Naive thymus-derived CD8-positive, alpha-beta T cell (primary cell): Measurements from ENCODE around the gene TSNAX. TPM values are rescaled to one million over a fixed set of nuclear protein-coding genes. Genes with fewer than 3 reads are reported as not detected.
A peak's percentile ranks its signal among the peaks of the same experiment; 100 is the strongest.

Experiments
- ATAC-seq, 2 donors: fragments of 150-1000 bp; cut with Tn5 transposase in 1 of 2; sonication (Bioruptor Pico), chemical (Tn5 transposase) in 1 of 2; 1 replicate in 1 of 2; 2 replicates in 1 of 2; pipeline ENCODE4 v1.10.0; 2021; ENCODE audit warnings: mild to moderate bottlenecking in 2 of 2, moderate library complexity in 2 of 2
- POLR2A ChIA-PET: fragments of 350-600 bp; sonication (Branson Sonifier 250); formaldehyde crosslinking; loops from one replicate; lab custom pipeline; 2021; ENCODE audit warnings: antibody characterized with exemption; lab: Charles Lee
- DNase-seq, 10 donors: peaks; one replicate each; pipeline versions ENCODE4 v3.0.0 to v3.0.0-alpha.2; 2020 to 2022
- H3K27ac Mint-ChIP-seq, 10 donors: one replicate each; pipeline ENCODE4 v1.8.0; 2020 to 2022; ENCODE audit warnings: mild to moderate bottlenecking in 10 of 10, mixed read lengths in 10 of 10, moderate library complexity in 4 of 10, inconsistent platforms in 1 of 10
- H3K27me3 Mint-ChIP-seq, 5 donors: one replicate each; pipeline ENCODE4 v1.8.0; 2021 to 2022; ENCODE audit warnings: mixed read lengths in 5 of 5
- H3K36me3 Mint-ChIP-seq, 3 donors: one replicate each; pipeline ENCODE4 v1.8.0; 2020 to 2022; ENCODE audit warnings: mixed read lengths in 3 of 3, mild to moderate bottlenecking in 2 of 3, inconsistent platforms in 1 of 3
- H3K4me1 Mint-ChIP-seq, 4 donors: one replicate each; pipeline ENCODE4 v1.8.0; 2021 to 2022; ENCODE audit warnings: mixed read lengths in 4 of 4
- H3K4me3 Mint-ChIP-seq, 10 donors: one replicate each; pipeline ENCODE4 v1.8.0; 2020 to 2022; ENCODE audit warnings: mild to moderate bottlenecking in 10 of 10, mixed read lengths in 10 of 10, moderate library complexity in 6 of 10, inconsistent platforms in 1 of 10
- H3K9me3 Mint-ChIP-seq, 9 donors: one replicate each; pipeline ENCODE4 v1.8.0; 2020 to 2022; ENCODE audit warnings: mixed read lengths in 9 of 9, mild to moderate bottlenecking in 3 of 9, inconsistent platforms in 1 of 9, moderate library complexity in 1 of 9
- polyA plus RNA-seq, 3 donors: library from polyadenylated mRNA; unstranded; fragments of 300-500 nt; fragmentation: Illumina TruSeq; gene quantifications; one replicate each; pipeline ENCODE4 v1.2.3, GENCODE V29; 2021
- total RNA-seq, 8 experiments: library from RNA in 2 of 8; stranded (reverse) in 2 of 8; gene quantifications; one replicate each; pipeline ENCODE4 v1.2.3 and lab custom pipeline; 2021 to 2026

The TSNAX gene
- total and polyA plus RNA-seq, 5 experiments from 2014 or later = 54.0 to 99.7 (median 80.9) TPM

DNA sequence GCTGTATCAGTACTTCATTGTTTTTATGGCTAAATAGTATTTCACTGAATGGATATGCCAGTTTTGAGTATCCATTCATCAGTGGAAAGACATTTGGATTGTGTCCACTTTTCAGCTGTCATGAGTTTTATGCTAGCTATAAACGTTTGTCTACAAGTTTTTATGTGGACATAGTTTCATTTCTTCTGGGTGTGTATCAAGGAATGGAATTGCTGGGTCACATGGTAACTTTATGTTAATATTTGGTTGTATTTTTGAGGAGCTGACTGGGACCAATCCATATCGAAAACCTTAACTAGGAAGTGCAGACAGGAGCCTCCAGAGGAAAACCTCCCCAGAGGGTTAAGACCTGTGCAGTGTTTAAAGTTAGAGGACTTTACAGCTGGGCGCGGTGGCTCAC is 66.3 kb downstream of the TSNAX start:
- no peak for ATAC-seq
- no peaks in the 10 kb centered on the region for H3K27me3 Mint-ChIP-seq
- DNase-seq = no peak
- POLR2A ChIA-PET = no interaction called here
- H3K36me3 Mint-ChIP-seq = peaks cover 0 to 4% (median 0%) of the 10 kb centered on the region in 3 donors
- no peak overlapping the region for H3K4me3 Mint-ChIP-seq
- no peak overlapping the region for H3K27ac Mint-ChIP-seq
- H3K4me1 Mint-ChIP-seq = peaks cover 4 to 9% (median 7%) of the 10 kb centered on the region in 4 donors
- H3K9me3 Mint-ChIP-seq = no peaks in the 10 kb centered on the region

DNA sequence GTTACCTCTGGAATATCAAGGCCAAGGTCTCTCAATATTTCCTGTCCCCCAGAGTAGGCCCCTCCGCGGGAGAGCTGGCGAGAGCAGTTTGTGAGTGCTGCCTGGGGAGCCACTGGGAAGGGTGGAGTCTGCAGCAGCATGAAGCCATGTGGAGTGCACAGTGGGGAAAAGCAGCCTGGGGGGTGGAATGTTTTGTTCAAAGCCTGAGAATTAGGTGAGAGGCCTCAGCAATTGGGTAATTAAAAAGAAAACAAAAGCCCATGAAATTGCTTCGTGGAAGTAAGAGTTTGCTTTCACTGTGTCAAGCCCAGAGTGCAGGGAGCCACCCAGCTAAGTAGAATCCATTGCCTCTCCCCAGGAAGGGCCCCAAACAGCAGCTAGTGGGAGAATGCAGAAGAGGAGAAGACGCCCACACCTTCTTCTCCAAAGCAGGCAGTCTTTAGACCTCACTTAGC is 67.9 kb downstream of the TSNAX start:
- no peaks in the 10 kb centered on the region for H3K9me3 Mint-ChIP-seq
- no peak overlapping the region for H3K4me3 Mint-ChIP-seq
- POLR2A ChIA-PET = no interaction called here
- H3K27ac Mint-ChIP-seq = peak overlapping the region in 1 of 10 donors; percentile 53
- peaks cover 0 to 3% (median 1%) of the 10 kb centered on the region in 4 donors for H3K4me1 Mint-ChIP-seq
- H3K36me3 Mint-ChIP-seq = peaks cover 0 to 4% (median 0%) of the 10 kb centered on the region in 3 donors
- no peaks in the 10 kb centered on the region for H3K27me3 Mint-ChIP-seq
- ATAC-seq (no peak), DNase-seq (no peak)

DNA sequence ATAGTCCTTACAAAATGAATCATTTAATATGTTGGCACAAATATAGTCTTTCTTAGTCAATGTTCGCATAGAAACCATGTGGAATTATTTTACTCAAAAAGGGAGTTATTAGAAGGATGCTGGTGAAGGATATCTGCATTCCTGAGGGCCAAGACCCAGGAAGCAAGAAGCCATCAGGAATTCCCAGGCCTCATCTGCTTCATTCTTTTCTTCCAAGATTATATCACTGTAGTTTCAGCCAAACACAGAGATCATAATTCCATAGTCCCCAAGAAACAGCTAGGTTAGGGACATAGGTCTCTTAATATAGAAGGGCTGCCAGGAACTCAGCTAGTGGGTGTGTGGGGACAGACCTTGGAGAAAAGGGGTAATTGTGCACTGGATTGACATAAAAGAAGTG is 69.5 kb downstream of the TSNAX start:
- Mint-ChIP-seq H3K9me3 (no peaks in the 10 kb centered on the region), H3K27me3 (no peaks in the 10 kb centered on the region), H3K36me3 (peaks cover 0 to 3% (median 0%) of the 10 kb centered on the region in 3 donors), H3K4me1 (peaks cover 0 to 3% (median 1%) of the 10 kb centered on the region in 4 donors), H3K4me3 (no peak overlapping the region), H3K27ac (no peak overlapping the region)
- POLR2A ChIA-PET = no interaction called here
- DNase-seq = no peak
- ATAC-seq = no peak

DNA sequence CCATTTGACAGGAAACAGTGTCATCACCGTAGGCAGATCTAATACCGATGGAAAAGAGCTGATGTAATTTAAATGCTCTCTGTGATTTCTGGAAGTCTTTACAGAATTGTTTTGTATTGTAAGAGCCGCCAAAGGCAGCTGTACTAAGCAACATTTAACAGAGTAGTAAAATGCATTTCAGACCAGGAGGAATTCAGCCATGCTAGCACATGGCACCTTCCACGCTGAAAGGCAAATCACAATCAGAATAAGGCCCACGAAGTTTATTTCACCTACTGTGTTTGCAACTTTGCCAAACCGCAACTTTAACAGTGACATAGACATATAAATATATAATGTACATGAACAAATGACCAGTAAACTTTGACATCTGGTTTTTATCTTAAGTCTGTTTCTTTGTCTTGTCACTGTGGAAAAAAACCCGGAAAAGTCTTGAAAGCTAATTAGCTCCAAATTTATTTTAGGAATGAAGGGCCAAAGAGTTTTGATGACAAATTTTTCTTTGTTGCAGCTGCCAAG is 72.0 kb downstream of the TSNAX start:
- Mint-ChIP-seq H3K36me3 (no peaks in the 10 kb centered on the region), H3K4me1 (peaks cover 7 to 15% (median 8%) of the 10 kb centered on the region in 4 donors)

DNA sequence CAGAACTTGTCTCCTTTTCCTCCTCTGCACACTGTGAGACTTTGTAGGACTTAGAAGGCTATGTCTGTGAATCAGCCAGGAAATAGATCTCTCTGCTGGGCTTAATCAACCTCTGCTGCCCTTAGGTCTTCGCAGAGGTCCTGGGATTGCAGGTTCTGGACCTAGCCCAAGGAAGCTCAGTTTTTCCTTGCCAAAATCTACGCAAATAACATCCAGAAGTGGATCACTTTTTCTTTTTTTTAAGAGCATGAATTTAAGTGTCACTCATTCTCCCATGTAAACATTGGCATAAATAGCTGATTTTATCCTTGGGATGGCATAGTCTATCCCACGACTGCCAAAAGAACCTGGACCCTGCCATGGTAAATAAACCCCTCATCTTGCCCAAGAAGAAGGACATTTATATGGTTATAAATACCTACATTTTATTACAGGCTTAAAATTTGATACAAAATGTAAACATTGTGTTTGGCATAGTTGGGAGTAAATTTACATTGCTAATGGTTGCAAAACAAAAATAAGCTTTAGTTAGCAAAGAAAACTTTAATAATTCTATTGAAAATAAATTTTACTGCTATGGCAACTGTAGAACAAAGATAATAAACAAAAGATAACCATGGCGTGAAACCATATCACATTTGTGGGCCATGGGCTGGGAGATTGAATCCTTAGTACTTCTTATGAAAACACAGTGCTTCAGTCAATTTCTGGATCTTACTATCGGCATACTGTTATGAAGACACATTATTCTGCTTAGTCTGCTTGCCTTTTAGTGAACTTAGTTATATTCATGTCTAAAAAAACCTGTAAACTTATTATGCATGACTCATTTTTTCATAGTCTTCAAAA is 73.6 kb downstream of the TSNAX start:
- no peak overlapping the region for H3K27ac Mint-ChIP-seq
- no peak for ATAC-seq
- POLR2A ChIA-PET = no interaction called here
- no peaks in the 10 kb centered on the region for H3K36me3 Mint-ChIP-seq
- H3K27me3 Mint-ChIP-seq = no peaks in the 10 kb centered on the region
- peak overlapping the region in 2 of 10 donors; percentile 15 to 52 for H3K4me3 Mint-ChIP-seq
- no peaks in the 10 kb centered on the region for H3K9me3 Mint-ChIP-seq
- H3K4me1 Mint-ChIP-seq = peaks cover 6 to 16% (median 8%) of the 10 kb centered on the region in 4 donors
- DNase-seq = no peak

More for the DNA sequence above, 72.0 kb downstream of the TSNAX start:
- POLR2A ChIA-PET = interaction anchor here (0.9 kb wide), 1 partner anchor 243 kb away, joined by 3 read pairs; no protein-coding TSS in a partner anchor
- DNase-seq (no peak), ATAC-seq (no peak)
- Mint-ChIP-seq H3K27ac (no peak overlapping the region), H3K27me3 (no peaks in the 10 kb centered on the region), H3K4me3 (no peak overlapping the region), H3K9me3 (no peaks in the 10 kb centered on the region)

DNA sequence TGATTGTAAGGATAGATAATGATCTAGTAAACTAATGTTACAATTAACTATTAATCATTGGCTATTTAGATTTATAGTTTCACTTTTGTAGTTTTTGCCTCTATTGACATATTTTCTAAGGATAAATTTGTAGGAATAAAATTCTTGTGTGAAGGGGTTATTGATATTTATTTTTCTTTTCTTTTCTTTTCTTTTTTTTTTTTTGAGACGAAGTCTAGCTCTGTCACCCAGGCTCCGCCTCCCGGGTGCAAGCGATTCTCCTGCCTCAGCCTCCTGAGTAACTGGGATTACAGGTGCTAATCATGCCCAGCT is 74.2 kb downstream of the TSNAX start:
- H3K4me1 Mint-ChIP-seq = peaks cover 6 to 21% (median 8%) of the 10 kb centered on the region in 4 donors
- no peak for DNase-seq
- H3K27ac Mint-ChIP-seq = no peak overlapping the region
- no peaks in the 10 kb centered on the region for H3K36me3 Mint-ChIP-seq
- POLR2A ChIA-PET = no interaction called here
- H3K27me3 Mint-ChIP-seq = peaks cover 0 to 2% (median 0%) of the 10 kb centered on the region in 5 donors
- H3K4me3 Mint-ChIP-seq = peak overlapping the region in 2 of 10 donors; percentile 15 to 52
- no peaks in the 10 kb centered on the region for H3K9me3 Mint-ChIP-seq
- no peak for ATAC-seq

DNA sequence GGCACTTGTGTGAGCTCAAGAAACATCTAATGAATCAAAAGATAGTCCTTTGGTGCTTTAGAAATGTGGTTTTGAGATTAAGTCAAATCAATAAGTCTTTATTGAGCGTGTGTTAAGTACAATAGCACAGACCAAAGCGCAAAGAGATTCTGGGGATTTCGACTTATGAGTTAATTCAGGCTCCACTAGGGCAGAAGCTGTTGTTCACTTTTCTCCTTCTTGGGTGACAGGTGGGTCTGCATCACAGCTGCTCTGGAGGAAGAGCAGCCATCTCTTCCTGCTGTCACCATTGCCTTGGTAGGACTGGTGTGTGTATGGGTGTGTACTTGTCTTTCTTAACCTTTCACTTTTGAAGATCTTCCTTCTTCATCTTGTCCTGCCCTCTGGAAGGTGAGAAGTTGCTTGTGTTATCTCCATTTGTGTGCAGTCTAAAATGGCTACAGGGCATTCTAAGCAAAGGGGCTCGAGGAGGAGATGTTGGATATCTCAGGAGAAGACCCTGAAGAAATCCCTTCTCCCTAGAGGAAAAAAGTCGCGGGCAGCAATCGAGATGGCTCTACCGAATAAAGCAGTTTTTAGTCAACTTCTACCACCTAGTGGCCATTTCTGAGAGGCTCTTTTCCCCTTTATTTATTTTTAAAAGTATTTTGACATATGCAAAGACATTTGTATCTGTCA is 75.3 kb downstream of the TSNAX start:
- ATAC-seq = peak; percentile 92
- no peaks in the 10 kb centered on the region for H3K9me3 Mint-ChIP-seq
- peaks cover 0 to 2% (median 0%) of the 10 kb centered on the region in 5 donors for H3K27me3 Mint-ChIP-seq
- peak overlapping the region; percentile 56 to 95 (median 88) for H3K27ac Mint-ChIP-seq
- peaks cover 6 to 24% (median 8%) of the 10 kb centered on the region in 4 donors for H3K4me1 Mint-ChIP-seq
- POLR2A ChIA-PET = interaction anchor here (0.6 kb wide), 1 partner anchor 177 kb away, joined by 3 read pairs; no protein-coding TSS in a partner anchor
- H3K4me3 Mint-ChIP-seq = peak overlapping the region; percentile 92 to 97 (median 94)
- peak in 6 of 10 donors; percentile 28 to 74 (median 52) for DNase-seq
- H3K36me3 Mint-ChIP-seq = no peaks in the 10 kb centered on the region

DNA sequence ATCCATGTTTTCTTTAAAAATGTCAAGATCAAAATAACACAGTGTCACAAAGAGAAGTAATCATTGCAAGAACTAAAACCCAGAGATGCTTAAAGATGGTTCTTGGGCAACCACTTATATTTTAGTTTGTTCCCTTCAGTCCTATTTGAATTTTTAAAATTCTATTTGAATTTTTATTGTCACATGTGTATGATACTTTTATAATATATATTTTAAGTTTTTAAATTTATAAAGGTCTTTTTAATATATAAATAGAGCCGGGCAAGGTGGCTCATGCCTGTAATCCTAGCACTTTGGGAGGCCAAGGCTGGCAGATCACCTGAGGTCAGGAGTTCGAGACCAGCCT is 75.8 kb downstream of the TSNAX start:
- no peak for ATAC-seq
- H3K4me1 Mint-ChIP-seq = peaks cover 6 to 26% (median 8%) of the 10 kb centered on the region in 4 donors

DNA sequence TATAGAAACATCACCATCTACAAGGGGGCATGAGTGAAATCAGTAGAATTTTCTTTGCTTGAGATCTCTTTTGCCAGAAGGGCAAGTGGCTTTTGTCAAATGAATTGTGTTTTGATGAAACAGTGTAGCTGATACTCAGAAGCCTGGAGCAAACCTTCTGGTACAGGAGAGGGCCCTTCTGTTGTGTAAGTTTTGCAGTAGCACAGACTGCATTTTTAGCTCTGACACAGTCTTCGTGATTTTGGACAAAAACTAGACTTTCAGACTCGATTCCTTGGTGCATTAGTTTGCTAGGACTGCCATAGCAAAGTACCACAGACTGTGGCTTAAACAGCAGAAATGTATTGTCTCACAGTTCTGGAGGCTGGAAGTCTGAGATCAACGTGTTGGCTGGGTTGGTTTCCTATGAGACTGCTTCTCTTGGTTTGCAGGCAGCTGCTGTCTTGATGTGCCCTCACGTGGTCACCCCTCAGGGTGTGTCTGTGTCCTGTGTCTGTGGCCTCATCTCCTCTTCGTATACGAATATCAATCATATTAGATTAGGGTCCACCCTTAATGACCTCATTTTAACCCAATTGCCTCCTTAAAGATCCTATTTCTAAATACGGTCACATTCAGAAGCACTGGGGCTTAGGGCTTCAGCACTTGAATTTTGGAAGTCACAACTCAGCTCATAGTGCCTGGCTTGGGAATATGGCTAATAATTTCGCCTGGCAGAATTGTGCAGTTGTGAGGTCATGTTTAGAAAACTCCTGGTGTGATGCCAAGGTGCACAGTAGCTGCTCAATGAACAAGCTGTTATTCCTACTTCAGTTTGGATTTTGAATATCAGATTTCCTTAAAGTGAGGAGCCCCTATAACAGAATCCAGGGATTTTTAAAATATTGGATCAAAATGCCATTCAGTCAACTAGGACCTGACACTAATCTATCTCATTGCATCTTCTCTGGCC is 77.0 kb downstream of the TSNAX start:
- Mint-ChIP-seq H3K27ac (peak overlapping the region in 2 of 10 donors; percentile 41 to 67), H3K4me1 (peaks cover 9 to 33% (median 14%) of the 10 kb centered on the region in 4 donors), H3K36me3 (no peaks in the 10 kb centered on the region), H3K27me3 (peaks cover 0 to 3% (median 0%) of the 10 kb centered on the region in 5 donors), H3K9me3 (no peaks in the 10 kb centered on the region), H3K4me3 (no peak overlapping the region)
- POLR2A ChIA-PET = interaction anchor here (2.0 kb wide), 1 partner anchor 21 kb away, joined by 6 read pairs; the partner anchor contains the start of gene DISC1
- DNase-seq (no peak), ATAC-seq (no peak)

More for the DNA sequence above, 75.8 kb downstream of the TSNAX start:
- DNase-seq = no peak
- H3K36me3 Mint-ChIP-seq = no peaks in the 10 kb centered on the region
- peak overlapping the region in 9 of 10 donors; percentile 56 to 95 (median 88) for H3K27ac Mint-ChIP-seq
- peaks cover 0 to 3% (median 0%) of the 10 kb centered on the region in 5 donors for H3K27me3 Mint-ChIP-seq
- POLR2A ChIA-PET = interaction anchor here (0.6 kb wide), 1 partner anchor 177 kb away, joined by 3 read pairs; no protein-coding TSS in a partner anchor
- H3K4me3 Mint-ChIP-seq = peak overlapping the region in 5 of 10 donors; percentile 93 to 97 (median 94)
- H3K9me3 Mint-ChIP-seq = no peaks in the 10 kb centered on the region

DNA sequence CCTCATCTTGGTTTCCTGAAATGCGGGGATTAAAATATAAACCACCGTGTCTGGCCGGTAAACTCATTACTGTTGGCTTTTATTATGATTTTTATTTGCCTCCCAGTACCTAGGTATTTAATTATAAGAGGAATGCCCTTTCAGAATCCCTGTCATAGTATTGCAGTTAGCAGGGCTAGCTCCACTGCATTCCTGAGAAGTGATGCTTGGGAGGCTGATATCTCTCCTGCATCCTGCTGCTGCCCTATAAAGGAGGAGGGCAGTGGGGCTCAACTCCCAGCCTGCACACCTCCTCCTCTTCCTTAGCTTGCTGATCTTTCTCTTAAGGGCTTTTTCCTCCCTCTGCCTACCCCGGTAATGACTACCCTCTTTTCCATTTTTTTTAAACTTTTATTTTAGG is 78.2 kb downstream of the TSNAX start:
- Mint-ChIP-seq H3K9me3 (no peaks in the 10 kb centered on the region), H3K36me3 (peaks cover 0 to 5% (median 4%) of the 10 kb centered on the region in 3 donors), H3K4me1 (peaks cover 17 to 46% (median 27%) of the 10 kb centered on the region in 4 donors), H3K4me3 (peak overlapping the region in 1 of 10 donors; percentile 30), H3K27ac (no peak overlapping the region), H3K27me3 (peaks cover 0 to 3% (median 0%) of the 10 kb centered on the region in 5 donors)
- ATAC-seq = no peak
- POLR2A ChIA-PET = interaction anchor here (2.0 kb wide), 1 partner anchor 20 kb away, joined by 6 read pairs; the partner anchor contains the start of gene DISC1
- no peak for DNase-seq

DNA sequence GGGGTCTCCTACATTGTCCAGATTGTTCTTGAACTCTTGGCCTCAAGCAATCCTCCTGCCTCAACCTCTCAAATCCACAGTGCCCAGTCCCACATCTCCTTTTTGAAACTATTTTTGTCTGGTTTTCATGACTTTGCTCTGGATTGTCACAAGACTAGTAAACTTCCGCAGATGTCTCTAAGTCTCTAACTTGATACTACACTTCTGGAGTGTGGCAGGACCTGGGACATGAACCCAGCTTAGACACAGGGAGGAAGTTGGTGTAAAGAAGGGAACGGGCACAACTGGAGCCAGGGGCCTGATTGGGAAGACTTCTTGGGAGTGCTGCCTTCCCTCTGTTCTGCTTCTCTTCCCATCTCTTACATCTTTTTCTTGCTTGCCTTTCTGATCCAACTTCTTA is 81.9 kb downstream of the TSNAX start:
- no peak for DNase-seq
- peak overlapping the region in 4 of 10 donors; percentile 12 to 76 (median 53) for H3K4me3 Mint-ChIP-seq
- ATAC-seq = no peak
- peaks cover 0 to 5% (median 4%) of the 10 kb centered on the region in 3 donors for H3K36me3 Mint-ChIP-seq
- H3K27ac Mint-ChIP-seq = peak overlapping the region in 5 of 10 donors; percentile 20 to 87 (median 52)
- peaks cover 0 to 3% (median 0%) of the 10 kb centered on the region in 5 donors for H3K27me3 Mint-ChIP-seq
- peaks cover 36 to 71% (median 55%) of the 10 kb centered on the region in 4 donors for H3K4me1 Mint-ChIP-seq
- POLR2A ChIA-PET = interaction anchor here (2.3 kb wide), 1 partner anchor 273 kb away, joined by 8 read pairs; the partner anchor contains the start of genes EXOC8 and SPRTN
- peaks cover 0 to 11% (median 3%) of the 10 kb centered on the region in 9 donors for H3K9me3 Mint-ChIP-seq
